CD14-positive monocyte (primary cell): ENCODE measurements around the gene MAML3. TPM values are rescaled to one million over a fixed set of nuclear protein-coding genes. Genes with fewer than 3 reads are reported as not detected.

Experiments
- DNase-seq, 3 donors: peaks; one replicate each; pipeline ENCODE4 v3.0.0-alpha.2; 2011 to 2022
- H2AFZ ChIP-seq: 2 replicates; pipeline ENCODE4 v1.6.0; 2012; ENCODE audit warnings: mild to moderate bottlenecking, low read depth, low read length, inconsistent platforms; ENCODE audit not compliant: insufficient read depth, poor library complexity, severe bottlenecking
- H3K27ac ChIP-seq, 2 donors: 1 replicate in 1 of 2; 2 replicates in 1 of 2; pipeline ENCODE4 v1.5.1; 2012 to 2013; ENCODE audit warnings: low read length in 2 of 2, control low read depth in 1 of 2, inconsistent platforms in 1 of 2, low read depth in 1 of 2, mild to moderate bottlenecking in 1 of 2
- H3K27me3 ChIP-seq, 2 donors: one replicate each; pipeline versions ENCODE4 v1.6.0 to v1.6.1; 2011 to 2013; ENCODE audit warnings: low read length in 2 of 2; ENCODE audit not compliant: control insufficient read depth in 2 of 2, insufficient read depth in 2 of 2
- H3K36me3 ChIP-seq, 2 donors: replicated peaks in 1 of 2; 1 replicate in 1 of 2; 2 replicates in 1 of 2; pipeline versions ENCODE4 v1.5.1 to v1.6.1; 2012 to 2013; ENCODE audit warnings: low read length in 2 of 2, control low read depth in 1 of 2, inconsistent platforms in 1 of 2, mild to moderate bottlenecking in 1 of 2; ENCODE audit not compliant: insufficient read depth in 2 of 2, control insufficient read depth in 1 of 2
- H3K4me1 ChIP-seq, 2 donors: 1 replicate in 1 of 2; 2 replicates in 1 of 2; pipeline versions ENCODE4 v1.5.1 to v1.6.1; 2012 to 2013; ENCODE audit warnings: low read length in 2 of 2, control low read depth in 1 of 2, inconsistent platforms in 1 of 2, mild to moderate bottlenecking in 1 of 2, moderate library complexity in 1 of 2; ENCODE audit not compliant: insufficient read depth in 2 of 2, control insufficient read depth in 1 of 2
- H3K4me2 ChIP-seq: replicated peaks from 2 replicates; pipeline ENCODE3; 2012; ENCODE audit warnings: low read length, moderate library complexity, mild to moderate bottlenecking; ENCODE audit not compliant: poor library complexity, severe bottlenecking; ENCODE audit errors: extremely low read depth
- H3K4me3 ChIP-seq, 3 experiments: fragments of 200-600 bp in 1 of 3; sonication (generic) in 1 of 3; replicated peaks in 1 of 3; 1 replicate in 2 of 3; 2 replicates in 1 of 3; pipeline ENCODE4 v1.5.1; 2011 to 2013; ENCODE audit warnings: low read length in 3 of 3, mild to moderate bottlenecking in 3 of 3, control low read depth in 2 of 3, low read depth in 2 of 3, inconsistent platforms in 1 of 3, moderate library complexity in 1 of 3
- H3K79me2 ChIP-seq: 2 replicates; pipeline ENCODE4 v1.6.0; 2012; ENCODE audit warnings: mild to moderate bottlenecking, control low read depth, inconsistent platforms, low read length, moderate library complexity; ENCODE audit not compliant: insufficient read depth
- H3K9ac ChIP-seq: 2 replicates; pipeline ENCODE4 v1.6.0; 2017; ENCODE audit warnings: low read length, mild to moderate bottlenecking; ENCODE audit not compliant: insufficient read depth, poor library complexity, severe bottlenecking
- H3K9me3 ChIP-seq, 2 donors: replicated peaks in 1 of 2; 1 replicate in 1 of 2; 2 replicates in 1 of 2; pipeline versions ENCODE4 v1.5.1 to v1.6.1; 2012 to 2013; ENCODE audit warnings: low read length in 2 of 2, control low read depth in 1 of 2; ENCODE audit not compliant: control insufficient read depth in 1 of 2, insufficient read depth in 1 of 2
- H4K20me1 ChIP-seq: 2 replicates; pipeline ENCODE4 v1.6.0; 2012; ENCODE audit warnings: mild to moderate bottlenecking, low read length, control low read depth, moderate library complexity; ENCODE audit not compliant: insufficient read depth
- H3K27ac Mint-ChIP-seq, 7 donors: one replicate each; pipeline ENCODE4 v1.8.0; 2020; ENCODE audit warnings: mild to moderate bottlenecking in 7 of 7, mixed read lengths in 7 of 7, moderate library complexity in 6 of 7, inconsistent platforms in 2 of 7
- H3K27me3 Mint-ChIP-seq, 3 donors: one replicate each; pipeline ENCODE4 v1.8.0; 2021 to 2022; ENCODE audit warnings: low read depth in 3 of 3, mild to moderate bottlenecking in 3 of 3, mixed read lengths in 3 of 3, moderate library complexity in 3 of 3, inconsistent platforms in 1 of 3
- H3K36me3 Mint-ChIP-seq, 2 donors: one replicate each; pipeline ENCODE4 v1.8.0; 2020; ENCODE audit warnings: mixed read lengths in 2 of 2, inconsistent platforms in 1 of 2, mild to moderate bottlenecking in 1 of 2
- H3K4me1 Mint-ChIP-seq: one replicate; pipeline ENCODE4 v1.8.0; 2020; ENCODE audit warnings: mild to moderate bottlenecking, mixed read lengths
- H3K4me3 Mint-ChIP-seq, 2 donors: one replicate each; pipeline ENCODE4 v1.8.0; 2020; ENCODE audit warnings: mild to moderate bottlenecking in 2 of 2, mixed read lengths in 2 of 2, moderate library complexity in 1 of 2
- H3K9me3 Mint-ChIP-seq, 7 donors: one replicate each; pipeline ENCODE4 v1.8.0; 2020 to 2022; ENCODE audit warnings: mixed read lengths in 7 of 7, mild to moderate bottlenecking in 6 of 7, moderate library complexity in 6 of 7, inconsistent platforms in 2 of 7
- CTCF ChIP-seq: fragments of 200-600 bp; IDR thresholded peaks from one replicate; pipeline ENCODE4 v1.8.0; 2022; ENCODE audit warnings: antibody characterized with exemption, mild to moderate bottlenecking
- WGBS: methylation state at CpG from one replicate; pipeline ENCODE4 v1.1.5; 2013; ENCODE audit warnings: missing lambda C conversion rate; ENCODE audit not compliant: insufficient coverage; 5-methylcytosine and 5-hydroxymethylcytosine counted together
- intact Hi-C, 2 donors: fragments of 100-400 bp; cut with micrococcal nuclease; formaldehyde crosslinking; loops; one replicate each; pipeline versions ENCODE4 v1.15.0 to v1.15.1; 2023
- polyA plus RNA-seq, 3 donors: library from polyadenylated mRNA; depleted of rRNA in 1 of 3; unstranded in 2 of 3; stranded (reverse) in 1 of 3; fragments of 300-500 nt in 2 of 3; fragments of >200 nt in 1 of 3; fragmentation: Illumina TruSeq in 2 of 3; gene quantifications; 1 replicate in 2 of 3; 2 replicates in 1 of 3; pipeline ENCODE4 v1.2.3, GENCODE V29; 2012 to 2021

Gene MAML3
- polyA plus RNA-seq, 3 donors = 1.5 to 6.5 (median 2.3) TPM

- Histone ChIP-seq H3K4me3 (no peak overlapping the region), H3K27me3 (no peaks in the 10 kb centered on the region), H3K27ac (no peak overlapping the region), H3K36me3 (no peaks in the 10 kb centered on the region), H3K9me3 (no peaks in the 10 kb centered on the region), H3K9ac (no peak overlapping the region), H4K20me1 (peaks cover 16% of the 10 kb centered on the region), H3K4me2 (no peak overlapping the region), H3K4me1 (peaks cover 20 to 23% of the 10 kb centered on the region in 2 donors), H3K79me2 (peaks cover 38% of the 10 kb centered on the region), H2AFZ (no peak overlapping the region)
- no peak overlapping the region for H3K4me3 Mint-ChIP-seq
- H3K36me3 Mint-ChIP-seq = peaks cover 4 to 5% of the 10 kb centered on the region in 2 donors
- intact Hi-C loops = loop anchor here in 1 of 2 donors (10.0 kb wide), 1 partner anchor 49 kb away; no protein-coding TSS in a partner anchor
- H3K27ac Mint-ChIP-seq = no peak overlapping the region
- TF ChIP-seq CTCF = no peak
- H3K9me3 Mint-ChIP-seq = peaks cover 0 to 2% (median 0%) of the 10 kb centered on the region in 7 donors
- H3K27me3 Mint-ChIP-seq = no peaks in the 10 kb centered on the region
- 100% methylated on average over 4 of the region's 4 CpGs for WGBS
- H3K4me1 Mint-ChIP-seq = peaks cover 35% of the 10 kb centered on the region
- no peak for DNase-seq
Observed at GRCh38 chr4:140085881-140086280, 68.1 kb downstream of the MAML3 start.

GRCh38 chr4:140085062-140085622, 68.8 kb downstream of the MAML3 start:
- Histone ChIP-seq H2AFZ (no peak overlapping the region), H3K27me3 (no peaks in the 10 kb centered on the region), H3K27ac (no peak overlapping the region), H3K9me3 (no peaks in the 10 kb centered on the region), H3K79me2 (peaks cover 36% of the 10 kb centered on the region), H3K9ac (no peak overlapping the region), H3K36me3 (no peaks in the 10 kb centered on the region), H3K4me2 (no peak overlapping the region), H3K4me3 (no peak overlapping the region), H4K20me1 (peaks cover 19% of the 10 kb centered on the region), H3K4me1 (peaks cover 12 to 16% of the 10 kb centered on the region in 2 donors)
- H3K4me3 Mint-ChIP-seq = no peak overlapping the region
- peaks cover 30% of the 10 kb centered on the region for H3K4me1 Mint-ChIP-seq
- TF ChIP-seq CTCF = no peak
- peaks cover 0 to 2% (median 0%) of the 10 kb centered on the region in 7 donors for H3K9me3 Mint-ChIP-seq
- peaks cover 4 to 5% of the 10 kb centered on the region in 2 donors for H3K36me3 Mint-ChIP-seq
- intact Hi-C loops = loop anchor here in 1 of 2 donors (10.0 kb wide), 1 partner anchor 50 kb away; no protein-coding TSS in a partner anchor
- DNase-seq = no peak
- no peaks in the 10 kb centered on the region for H3K27me3 Mint-ChIP-seq
- no peak overlapping the region for H3K27ac Mint-ChIP-seq
- WGBS = 100% methylated on average over 7 of the region's 9 CpGs
